Loucy (cell line): Measurements from ENCODE around the gene KISS1.

Experiments
- EZH2phosphoT487 ChIP-seq: fragments of 200-600 bp; IDR thresholded peaks from 2 replicates; pipeline ENCODE4 v1.6.1; 2018; ENCODE audit warnings: antibody characterized with exemption, mild to moderate bottlenecking, moderate library complexity, borderline replicate concordance
- TF ChIP-seq, protein P1 (sequence below): fragments of 200-600 bp; sonication (generic); conservative IDR thresholded peaks from 2 replicates; pipeline ENCODE4 v1.5.1; 2014; ENCODE audit warnings: mild to moderate bottlenecking, antibody characterized with exemption, low read length

DNA sequence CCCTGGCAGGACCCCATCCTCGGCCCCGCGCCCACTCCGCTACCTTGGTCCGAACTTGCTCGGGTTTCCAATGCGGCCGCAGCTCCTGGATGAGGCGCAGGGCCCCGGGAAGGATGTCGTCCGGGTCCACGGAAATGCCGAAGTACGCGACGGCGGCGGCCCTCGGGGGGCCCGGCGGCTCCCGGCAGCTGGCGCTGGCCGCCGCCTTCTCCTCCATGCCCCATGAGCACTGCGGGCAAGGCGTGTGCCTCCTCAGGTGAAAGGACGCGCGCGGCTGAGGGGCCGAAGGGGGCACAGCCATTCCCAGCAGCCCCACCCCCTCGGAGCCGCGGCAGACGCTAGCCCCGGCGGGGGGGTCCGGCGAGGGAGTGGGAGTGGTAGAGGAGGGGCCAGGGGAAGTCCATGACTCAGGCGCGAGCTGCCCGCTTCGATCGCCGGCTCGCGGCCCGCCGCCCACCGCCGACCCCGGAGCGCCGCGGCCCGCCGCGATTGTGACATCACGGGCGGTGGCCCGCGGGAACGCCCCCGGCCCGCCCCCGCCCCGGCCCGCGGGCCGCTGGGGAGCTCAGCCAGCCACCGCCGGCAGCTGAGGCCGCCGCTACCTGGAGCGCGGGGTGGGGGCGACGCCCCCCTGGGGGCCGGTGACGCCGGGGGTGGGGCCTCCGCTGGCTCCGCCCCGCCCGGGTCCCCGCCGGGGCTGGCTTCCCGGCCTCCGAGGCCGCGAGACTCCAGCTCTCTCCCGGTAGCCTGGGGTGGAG is 44.6 kb downstream of the KISS1 start, which contains the start of gene ETNK2:
- TF ChIP-seq, protein P1, sequence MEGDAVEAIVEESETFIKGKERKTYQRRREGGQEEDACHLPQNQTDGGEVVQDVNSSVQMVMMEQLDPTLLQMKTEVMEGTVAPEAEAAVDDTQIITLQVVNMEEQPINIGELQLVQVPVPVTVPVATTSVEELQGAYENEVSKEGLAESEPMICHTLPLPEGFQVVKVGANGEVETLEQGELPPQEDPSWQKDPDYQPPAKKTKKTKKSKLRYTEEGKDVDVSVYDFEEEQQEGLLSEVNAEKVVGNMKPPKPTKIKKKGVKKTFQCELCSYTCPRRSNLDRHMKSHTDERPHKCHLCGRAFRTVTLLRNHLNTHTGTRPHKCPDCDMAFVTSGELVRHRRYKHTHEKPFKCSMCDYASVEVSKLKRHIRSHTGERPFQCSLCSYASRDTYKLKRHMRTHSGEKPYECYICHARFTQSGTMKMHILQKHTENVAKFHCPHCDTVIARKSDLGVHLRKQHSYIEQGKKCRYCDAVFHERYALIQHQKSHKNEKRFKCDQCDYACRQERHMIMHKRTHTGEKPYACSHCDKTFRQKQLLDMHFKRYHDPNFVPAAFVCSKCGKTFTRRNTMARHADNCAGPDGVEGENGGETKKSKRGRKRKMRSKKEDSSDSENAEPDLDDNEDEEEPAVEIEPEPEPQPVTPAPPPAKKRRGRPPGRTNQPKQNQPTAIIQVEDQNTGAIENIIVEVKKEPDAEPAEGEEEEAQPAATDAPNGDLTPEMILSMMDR, result no peak
- TF ChIP-seq EZH2phosphoT487, result no peak
